ENCODE data around the gene COL25A1.

DNA sequence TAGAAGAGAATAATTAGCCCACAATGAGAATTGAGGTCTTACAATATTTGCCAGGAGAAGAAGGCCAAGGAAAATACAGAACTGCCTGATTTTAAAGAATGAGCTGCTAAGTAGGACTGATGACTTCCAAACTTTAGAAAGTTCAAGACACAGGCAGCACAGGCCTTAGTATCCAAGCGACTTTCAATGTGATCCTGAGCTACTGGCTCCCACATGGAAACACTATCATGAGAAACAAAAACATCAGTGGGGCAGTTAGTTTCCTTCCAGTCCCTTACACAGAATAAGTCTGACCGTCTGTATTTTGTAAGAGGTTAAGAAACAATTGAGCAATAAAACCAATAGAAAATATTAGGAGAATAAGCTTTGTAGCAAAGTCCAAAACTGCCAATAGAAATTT lies 251.4 kb downstream of the COL25A1 start:
- TF ChIP-seq, protein P1, sequence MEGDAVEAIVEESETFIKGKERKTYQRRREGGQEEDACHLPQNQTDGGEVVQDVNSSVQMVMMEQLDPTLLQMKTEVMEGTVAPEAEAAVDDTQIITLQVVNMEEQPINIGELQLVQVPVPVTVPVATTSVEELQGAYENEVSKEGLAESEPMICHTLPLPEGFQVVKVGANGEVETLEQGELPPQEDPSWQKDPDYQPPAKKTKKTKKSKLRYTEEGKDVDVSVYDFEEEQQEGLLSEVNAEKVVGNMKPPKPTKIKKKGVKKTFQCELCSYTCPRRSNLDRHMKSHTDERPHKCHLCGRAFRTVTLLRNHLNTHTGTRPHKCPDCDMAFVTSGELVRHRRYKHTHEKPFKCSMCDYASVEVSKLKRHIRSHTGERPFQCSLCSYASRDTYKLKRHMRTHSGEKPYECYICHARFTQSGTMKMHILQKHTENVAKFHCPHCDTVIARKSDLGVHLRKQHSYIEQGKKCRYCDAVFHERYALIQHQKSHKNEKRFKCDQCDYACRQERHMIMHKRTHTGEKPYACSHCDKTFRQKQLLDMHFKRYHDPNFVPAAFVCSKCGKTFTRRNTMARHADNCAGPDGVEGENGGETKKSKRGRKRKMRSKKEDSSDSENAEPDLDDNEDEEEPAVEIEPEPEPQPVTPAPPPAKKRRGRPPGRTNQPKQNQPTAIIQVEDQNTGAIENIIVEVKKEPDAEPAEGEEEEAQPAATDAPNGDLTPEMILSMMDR (IDR thresholded peaks at IDR 0.05) = no peak
- no peak for TF ChIP-seq POLR2A (IDR thresholded peaks at IDR 0.05)
